ENCODE results near the gene RPTOR. TPM values are rescaled to one million over a fixed set of nuclear protein-coding genes. Genes with fewer than 3 reads are reported as not detected.
"Not testable (repeated sequence)": the region's sequence is repeated elsewhere in the genome, so short reads cannot be mapped to it uniquely, and the experiment has no call there.

The RPTOR gene
- total RNA-seq, 6 donors from 2014 or later = 26.8 to 109 (median 36.8) TPM

- ATAC-seq (ENCODE audit: low FRiP score in 2 of 2) = no peak
- peaks cover 0 to 18% (median 1%) of the 10 kb centered on the region in 4 donors for H3K36me3 ChIP-seq
- no peaks in the 10 kb centered on the region for H3K27me3 ChIP-seq
- no peak overlapping the region for H3K27ac ChIP-seq
- no peak overlapping the region for H3K4me3 ChIP-seq
- DNase-seq = peak in 1 of 2 donors; percentile 39
- 85% methylated on average over 14 of the region's 14 CpGs for WGBS, 2 donors
- TF ChIP-seq CTCF (IDR thresholded peaks at IDR 0.05) (no peak), POLR2A (IDR thresholded peaks at IDR 0.05) (no peak), POLR2AphosphoS5 (IDR thresholded peaks at IDR 0.05) (no peak), EP300 (IDR thresholded peaks at IDR 0.05) (no peak)
- no peaks in the 10 kb centered on the region for H3K9me3 ChIP-seq
- H3K4me1 ChIP-seq = peaks cover 8 to 18% (median 16%) of the 10 kb centered on the region in 4 donors
Observed at GRCh38 chr17:80873307-80873951, 328.8 kb downstream of the RPTOR start.

GRCh38 chr17:80874866-80875445 lies 330.3 kb downstream of the RPTOR start:
- ATAC-seq (ENCODE audit: low FRiP score in 2 of 2) (no peak), DNase-seq (no peak)
- WGBS, 2 donors = 97% methylated on average over 19 of the region's 19 CpGs
- Histone ChIP-seq H3K27me3 (no peaks in the 10 kb centered on the region), H3K27ac (no peak overlapping the region), H3K36me3 (peaks cover 0 to 18% (median 1%) of the 10 kb centered on the region in 4 donors), H3K4me1 (peaks cover 8 to 18% (median 16%) of the 10 kb centered on the region in 4 donors), H3K9me3 (no peaks in the 10 kb centered on the region), H3K4me3 (no peak overlapping the region)
- TF ChIP-seq EP300 (IDR thresholded peaks at IDR 0.05) (no peak), POLR2A (IDR thresholded peaks at IDR 0.05) (no peak), POLR2AphosphoS5 (IDR thresholded peaks at IDR 0.05) (no peak)

- H3K4me3 ChIP-seq; H3K27ac ChIP-seq; DNase-seq; H3K9me3 ChIP-seq; H3K27me3 ChIP-seq; ATAC-seq (ENCODE audit: low FRiP score in 2 of 2): not testable (repeated sequence)
- Histone ChIP-seq H3K36me3 (peaks cover 0 to 23% (median 3%) of the 10 kb centered on the region in 4 donors), H3K4me1 (peaks cover 8 to 18% (median 16%) of the 10 kb centered on the region in 4 donors)
- WGBS, 2 donors = 97 to 99% methylated on average over 17 of the region's 29 CpGs
Observed at GRCh38 chr17:80875480-80875995, 330.9 kb downstream of the RPTOR start.

DNA sequence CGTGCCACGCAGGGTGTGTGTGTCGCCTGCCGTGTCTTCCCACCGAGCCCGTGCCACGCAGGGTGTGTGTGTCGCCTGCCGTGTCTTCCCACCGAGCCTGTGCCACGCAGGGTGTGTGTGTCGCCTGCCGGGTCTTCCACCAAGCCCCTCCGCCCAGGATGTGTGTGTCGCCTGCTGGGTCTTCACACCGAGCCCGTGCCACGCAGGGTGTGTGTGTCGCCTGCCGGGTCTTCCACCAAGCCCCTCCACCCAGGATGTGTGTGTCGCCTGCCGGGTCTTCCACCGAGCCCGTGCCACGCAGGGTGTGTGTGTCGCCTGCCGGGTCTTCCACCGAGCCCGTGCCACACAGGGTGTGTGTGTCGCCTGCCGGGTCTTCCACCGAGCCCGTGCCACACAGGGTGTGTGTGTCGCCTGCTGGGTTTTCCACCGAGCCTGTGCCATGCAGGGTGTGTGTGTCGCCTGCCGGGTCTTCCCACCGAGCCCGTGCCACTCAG lies 331.9 kb downstream of the RPTOR start:
- H3K9me3 ChIP-seq; H3K27me3 ChIP-seq; DNase-seq; ATAC-seq (ENCODE audit: low FRiP score in 2 of 2); H3K27ac ChIP-seq; H3K4me3 ChIP-seq: not testable (repeated sequence)
- 91 to 98% methylated on average over 13 to 31 of the region's 39 CpGs for WGBS, 2 donors
- Histone ChIP-seq H3K36me3 (peaks cover 0 to 29% (median 9%) of the 10 kb centered on the region in 4 donors), H3K4me1 (peaks cover 8 to 13% (median 12%) of the 10 kb centered on the region in 4 donors)

DNA sequence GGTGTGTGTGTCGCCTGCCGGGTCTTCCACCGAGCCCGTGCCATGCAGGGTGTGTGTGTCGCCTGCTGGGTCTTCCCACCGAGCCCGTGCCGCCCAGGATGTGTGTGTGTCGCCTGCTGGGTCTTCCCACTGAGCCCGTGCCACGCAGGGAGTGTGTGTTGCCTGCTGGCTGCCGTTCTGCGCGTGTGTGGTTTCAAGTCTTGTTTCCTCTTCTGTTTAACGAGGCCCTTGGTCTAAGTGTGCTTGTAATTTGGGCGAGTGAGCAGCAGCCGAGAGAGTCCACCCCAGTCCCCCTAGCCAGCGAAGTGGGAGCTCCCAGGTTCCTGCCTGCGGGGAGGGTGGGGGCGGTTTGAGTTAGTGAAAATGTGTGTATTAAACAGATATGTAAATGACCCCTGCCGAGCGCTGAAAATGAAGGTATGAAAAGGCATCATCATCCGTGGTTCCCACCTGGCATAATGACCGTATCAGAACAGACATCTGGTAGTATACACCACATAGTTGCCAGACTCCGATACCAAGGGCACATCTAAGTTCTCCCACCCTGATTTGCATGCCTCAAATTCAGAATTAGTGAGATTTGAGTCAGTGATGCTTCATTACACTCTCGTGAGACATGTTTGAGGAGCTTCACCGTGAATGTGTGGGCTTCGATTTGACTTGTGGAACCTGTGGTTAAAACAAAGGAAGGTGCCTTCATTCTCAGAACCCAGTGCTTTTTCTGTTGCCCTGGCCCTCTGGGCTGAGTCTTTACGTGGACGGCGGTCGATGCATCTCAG lies 332.5 kb downstream of the RPTOR start:
- Histone ChIP-seq H3K4me3 (no peak overlapping the region), H3K27me3 (no peaks in the 10 kb centered on the region), H3K9me3 (no peaks in the 10 kb centered on the region), H3K27ac (no peak overlapping the region), H3K36me3 (peaks cover 0 to 31% (median 14%) of the 10 kb centered on the region in 4 donors), H3K4me1 (peaks cover 3 to 7% (median 5%) of the 10 kb centered on the region in 4 donors)
- DNase-seq (no peak), ATAC-seq (ENCODE audit: low FRiP score in 2 of 2) (no peak)
- 78% methylated on average over 22 to 32 of the region's 32 CpGs for WGBS, 2 donors
- TF ChIP-seq POLR2A (IDR thresholded peaks at IDR 0.05) (no peak), POLR2AphosphoS5 (IDR thresholded peaks at IDR 0.05) (no peak), EP300 (IDR thresholded peaks at IDR 0.05) (no peak), CTCF (IDR thresholded peaks at IDR 0.05) (no peak)

Data from upper lobe of left lung (tissue), 6 donors.